B cell (primary cell): Measurements from ENCODE around the gene DIP2B. TPM values are rescaled to one million over a fixed set of nuclear protein-coding genes. Genes with fewer than 3 reads are reported as not detected.

ENCODE experiments used
- ATAC-seq: fragments of 200-7000 bp; cut with Tn5 transposase; one replicate; pipeline ENCODE4 v1.10.0; 2021; ENCODE audit warnings: low read depth, mild to moderate bottlenecking, moderate number of reproducible peaks, moderate library complexity
- CTCF ChIA-PET: fragments of 350-600 bp; sonication (Branson Sonifier 250); formaldehyde crosslinking; loops from one replicate; lab custom pipeline; 2021; ENCODE audit warnings: antibody characterized with exemption, inconsistent platforms; lab: Charles Lee
- POLR2A ChIA-PET: fragments of 350-600 bp; sonication (Branson Sonifier 250); formaldehyde crosslinking; loops from one replicate; lab custom pipeline; 2021; ENCODE audit warnings: antibody characterized with exemption; lab: Charles Lee
- DNase-seq: peaks from one replicate; pipeline ENCODE4 v3.0.0; 2013
- H2AFZ ChIP-seq: 2 replicates; pipeline ENCODE4 v1.6.1; 2012; ENCODE audit warnings: mild to moderate bottlenecking, low read depth, low read length; ENCODE audit not compliant: insufficient read depth, poor library complexity, severe bottlenecking
- H3K27ac ChIP-seq, 2 donors: 1 replicate in 1 of 2; 2 replicates in 1 of 2; pipeline ENCODE4 v1.5.1; 2012 to 2013; ENCODE audit warnings: low read length in 2 of 2, mild to moderate bottlenecking in 2 of 2, moderate library complexity in 1 of 2
- H3K27me3 ChIP-seq, 4 experiments: fragments of 200-600 bp in 1 of 4; sonication (generic) in 1 of 4; replicated peaks in 1 of 4; 1 replicate in 2 of 4; 2 replicates in 2 of 4; pipeline versions ENCODE4 v1.6.1 to v1.7.0; 2013 to 2016; ENCODE audit warnings: low read length in 3 of 4, mild to moderate bottlenecking in 2 of 4, mixed read lengths in 1 of 4, moderate library complexity in 1 of 4; ENCODE audit not compliant: insufficient read depth in 4 of 4, control insufficient read depth in 3 of 4; ENCODE audit errors: control extremely low read depth in 1 of 4
- H3K36me3 ChIP-seq, 2 experiments: replicated peaks in 1 of 2; 1 replicate in 1 of 2; 2 replicates in 1 of 2; pipeline versions ENCODE4 v1.6.1 to v1.7.1; 2013; ENCODE audit warnings: low read length in 1 of 2; ENCODE audit not compliant: insufficient read depth in 2 of 2, control insufficient read depth in 1 of 2; ENCODE audit errors: control extremely low read depth in 1 of 2, extremely low read depth in 1 of 2
- H3K4me1 ChIP-seq, 2 donors: fragments of 200-600 bp in 1 of 2; sonication (generic) in 1 of 2; 1 replicate in 1 of 2; 2 replicates in 1 of 2; pipeline versions ENCODE4 v1.5.1 to v1.6.1; 2013 to 2017; ENCODE audit warnings: low read length in 2 of 2; ENCODE audit not compliant: control insufficient read depth in 2 of 2, insufficient read depth in 2 of 2
- H3K4me2 ChIP-seq: replicated peaks from 2 replicates; pipeline ENCODE3; 2012; ENCODE audit warnings: mild to moderate bottlenecking, low read depth, low read length; ENCODE audit not compliant: poor library complexity, severe bottlenecking
- H3K4me3 ChIP-seq, 5 experiments: fragments of 200-600 bp in 1 of 5; sonication (generic) in 1 of 5; 1 replicate in 3 of 5; 2 replicates in 2 of 5; pipeline versions ENCODE4 v1.5.1 to v1.7.0; 2011 to 2016; ENCODE audit warnings: low read length in 4 of 5, mild to moderate bottlenecking in 4 of 5, low read depth in 2 of 5, control low read depth in 1 of 5, moderate library complexity in 1 of 5; ENCODE audit not compliant: insufficient read depth in 1 of 5; ENCODE audit errors: control extremely low read depth in 1 of 5, extremely low read depth in 1 of 5
- H3K79me2 ChIP-seq: fragments of 200-600 bp; sonication (generic); one replicate; pipeline ENCODE4 v1.6.0; 2016; ENCODE audit warnings: low read length; ENCODE audit not compliant: control insufficient read depth, insufficient read depth
- H3K9ac ChIP-seq: fragments of 200-600 bp; sonication (generic); 2 replicates; pipeline ENCODE4 v1.6.1; 2017; ENCODE audit warnings: mild to moderate bottlenecking, low read length, moderate library complexity
- H3K9me3 ChIP-seq, 3 donors: one replicate each; pipeline versions ENCODE4 v1.6.1 to v1.7.1; 2013; ENCODE audit warnings: low read length in 2 of 3; ENCODE audit not compliant: control insufficient read depth in 2 of 3, insufficient read depth in 1 of 3; ENCODE audit errors: control extremely low read depth in 1 of 3
- H4K20me1 ChIP-seq: 2 replicates; pipeline ENCODE4 v1.6.0; 2012; ENCODE audit warnings: mild to moderate bottlenecking, low read length; ENCODE audit not compliant: insufficient read depth, control insufficient read depth, poor library complexity, severe bottlenecking
- H3K27ac Mint-ChIP-seq: one replicate; pipeline ENCODE4 v1.8.0; 2021; ENCODE audit warnings: mixed read lengths
- H3K27me3 Mint-ChIP-seq: one replicate; pipeline ENCODE4 v1.8.0; 2021; ENCODE audit warnings: mixed read lengths
- H3K4me1 Mint-ChIP-seq: one replicate; pipeline ENCODE4 v1.8.0; 2021; ENCODE audit warnings: mixed read lengths
- H3K4me3 Mint-ChIP-seq: one replicate; pipeline ENCODE4 v1.8.0; 2021; ENCODE audit warnings: mixed read lengths
- H3K9me3 Mint-ChIP-seq: one replicate; pipeline ENCODE4 v1.8.0; 2022; ENCODE audit warnings: mixed read lengths; ENCODE audit not compliant: insufficient read depth
- CTCF ChIP-seq: fragments of 200-600 bp; IDR thresholded peaks from one replicate; pipeline ENCODE4 v1.8.0; 2022; ENCODE audit warnings: antibody characterized with exemption, mild to moderate bottlenecking
- EZH2 ChIP-seq: IDR thresholded peaks from 2 replicates; pipeline ENCODE4 v1.6.1; 2012; ENCODE audit warnings: borderline replicate concordance, low read depth, mild to moderate bottlenecking, moderate library complexity, low read length; ENCODE audit not compliant: insufficient read depth, poor library complexity, severe bottlenecking
- WGBS: methylation state at CpG from one replicate; pipeline ENCODE4 v1.1.5; 2013; ENCODE audit warnings: missing lambda C conversion rate; ENCODE audit not compliant: insufficient coverage; 5-methylcytosine and 5-hydroxymethylcytosine counted together
- intact Hi-C: fragments of 100-400 bp; cut with micrococcal nuclease; formaldehyde crosslinking; loops from one replicate; pipeline ENCODE4 v1.10.0; 2022
- polyA plus RNA-seq: library from polyadenylated mRNA; depleted of rRNA; stranded (reverse); fragments of >200 nt; gene quantifications from 2 replicates; pipeline ENCODE4 v1.2.3, GENCODE V29; 2012
- total RNA-seq, 2 donors: library from RNA; stranded (reverse); fragments of 120-200 nt in 1 of 2; gene quantifications; 1 replicate in 1 of 2; 2 replicates in 1 of 2; pipeline versions ENCODE4 v1.2.3 to v1.2.4, GENCODE V29; 2013 to 2022

DIP2B gene
- total and polyA plus RNA-seq, 2 donors (not counting 1 experiment from before 2014, with no cell fraction given), result 16.4 to 38.8 TPM

DNA sequence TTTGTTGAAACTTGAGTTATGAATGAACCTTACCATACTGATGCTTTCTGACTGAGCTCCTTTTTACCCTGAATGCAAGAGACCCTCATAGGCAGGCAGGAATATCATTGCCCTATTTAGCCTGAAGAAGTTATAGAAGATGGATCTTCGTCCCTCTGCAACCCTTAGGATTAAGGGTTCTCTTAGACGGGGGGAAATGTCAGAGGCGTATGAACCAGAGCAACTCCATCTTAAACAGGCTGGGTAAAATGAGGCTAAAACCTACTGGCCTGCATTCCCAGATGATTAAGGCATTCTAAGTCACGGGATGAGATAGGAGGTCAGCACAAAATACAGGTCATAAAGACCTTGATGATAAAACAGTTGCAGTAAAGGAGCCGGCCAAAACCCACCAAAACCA is 266.6 kb downstream of the DIP2B start:
- Histone ChIP-seq H4K20me1 (peaks cover 35% of the 10 kb centered on the region), H3K79me2 (peaks cover 80% of the 10 kb centered on the region), H3K9me3 (peaks cover 0 to 6% (median 0%) of the 10 kb centered on the region in 3 donors), H2AFZ (no peak overlapping the region), H3K4me1 (no peaks in the 10 kb centered on the region), H3K4me2 (no peak overlapping the region), H3K27me3 (no peaks in the 10 kb centered on the region), H3K9ac (no peak overlapping the region), H3K4me3 (no peak overlapping the region), H3K27ac (no peak overlapping the region), H3K36me3 (peaks cover 1 to 8% of the 10 kb centered on the region in 2 experiments)
- Mint-ChIP-seq H3K27ac (no peak overlapping the region), H3K4me1 (peaks cover 5% of the 10 kb centered on the region), H3K27me3 (no peaks in the 10 kb centered on the region), H3K9me3 (peaks cover 6% of the 10 kb centered on the region), H3K4me3 (no peak overlapping the region)
- TF ChIP-seq EZH2 (no peak), CTCF (no peak)
- DNase-seq (no peak), ATAC-seq (no peak)
- intact Hi-C loops, result no loop called here
- ChIA-PET CTCF (interaction anchor here (0.6 kb wide), 1 partner anchor 89 kb away, joined by 4 read pairs; no protein-coding TSS in a partner anchor), POLR2A (interaction anchor here (0.6 kb wide), 1 partner anchor 272 kb away, joined by 3 read pairs; no protein-coding TSS in a partner anchor)
- WGBS, result 100% methylated on average over 3 of the region's 5 CpGs

DNA sequence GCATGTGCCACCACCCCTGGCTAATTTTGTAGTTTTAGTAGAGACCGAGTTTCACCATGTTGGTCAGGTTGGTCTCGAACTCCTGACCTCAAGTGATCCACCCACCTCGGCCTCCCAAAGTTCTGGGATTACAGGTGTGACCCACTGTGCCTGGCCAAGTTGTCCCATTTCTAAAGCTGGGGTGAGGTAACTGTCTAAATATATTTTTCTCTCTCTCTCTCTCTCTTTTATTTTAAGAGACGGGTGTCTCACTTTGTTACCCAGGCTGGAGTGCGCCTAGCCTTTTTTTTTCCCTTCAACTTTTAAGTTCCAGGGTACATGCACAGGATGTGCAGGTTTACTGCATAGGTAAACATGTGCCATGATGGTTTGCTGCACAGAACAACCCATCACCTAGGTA is 267.7 kb downstream of the DIP2B start:
- Histone ChIP-seq H3K79me2 (peaks cover 79% of the 10 kb centered on the region), H3K27me3 (no peaks in the 10 kb centered on the region), H3K36me3 (peaks cover 1 to 8% of the 10 kb centered on the region in 2 experiments), H3K4me2 (no peak overlapping the region), H3K9me3 (peaks cover 0 to 6% (median 0%) of the 10 kb centered on the region in 3 donors), H2AFZ (no peak overlapping the region), H3K4me3 (no peak overlapping the region), H4K20me1 (peaks cover 29% of the 10 kb centered on the region), H3K4me1 (no peaks in the 10 kb centered on the region), H3K9ac (no peak overlapping the region), H3K27ac (no peak overlapping the region)
- POLR2A ChIA-PET, result no interaction called here
- WGBS, result 100% methylated on average over 2 of the region's 5 CpGs
- Mint-ChIP-seq H3K27ac (no peak overlapping the region), H3K27me3 (no peaks in the 10 kb centered on the region), H3K9me3 (peaks cover 6% of the 10 kb centered on the region), H3K4me1 (peaks cover 8% of the 10 kb centered on the region), H3K4me3 (no peak overlapping the region)
- TF ChIP-seq CTCF (no peak), EZH2 (no peak)
- DNase-seq (no peak), ATAC-seq (no peak)
- intact Hi-C loops, result no loop called here
- CTCF ChIA-PET, result interaction anchor here (0.7 kb wide), 1 partner anchor 25 kb away, joined by 3 read pairs; no protein-coding TSS in a partner anchor
